Fibroblast of pulmonary artery (primary cell): ENCODE results near the gene A2M.

Experiments
- DNase-seq: peaks from one replicate; pipeline ENCODE4 v3.0.0-alpha.2; 2010; ENCODE audit warnings: low read depth
- H3K4me3 ChIP-seq: replicated peaks from 2 replicates; pipeline ENCODE4 v1.5.1; 2011; ENCODE audit warnings: low read depth, mild to moderate bottlenecking, control low read depth, low read length, moderate library complexity
- CTCF ChIP-seq: IDR thresholded peaks from 2 replicates; pipeline ENCODE4 v1.5.1; 2011; ENCODE audit warnings: mild to moderate bottlenecking, control low read depth, low read length, inconsistent platforms; ENCODE audit errors: missing control alignments

Gene A2M

GRCh38 chr12:9073076-9073475, 42.6 kb downstream of the A2M start:
- no peak overlapping the region for H3K4me3 ChIP-seq

GRCh38 chr12:9072481-9073038, 43.2 kb downstream of the A2M start:
- no peak for DNase-seq
- H3K4me3 ChIP-seq, result no peak overlapping the region
- no peak for TF ChIP-seq CTCF

More at GRCh38 chr12:9073076-9073475, 42.6 kb downstream of the A2M start:
- TF ChIP-seq CTCF, result no peak
- DNase-seq, result no peak

GRCh38 chr12:9071969-9072368, 43.8 kb downstream of the A2M start:
- no peak for DNase-seq
- TF ChIP-seq CTCF, result no peak
- H3K4me3 ChIP-seq, result no peak overlapping the region

- no peak for DNase-seq
- no peak overlapping the region for H3K4me3 ChIP-seq
- no peak for TF ChIP-seq CTCF
These were observed 44.2 kb downstream of the A2M start for GRCh38 chr12:9071518-9071917.

GRCh38 chr12:9070351-9070750, 45.4 kb downstream of the A2M start:
- no peak for TF ChIP-seq CTCF
- DNase-seq, result no peak
- H3K4me3 ChIP-seq, result no peak overlapping the region

- DNase-seq, result no peak
- no peak overlapping the region for H3K4me3 ChIP-seq
- TF ChIP-seq CTCF, result no peak
These were observed 47.1 kb downstream of the A2M start for GRCh38 chr12:9068600-9068999.

GRCh38 chr12:9068086-9068485, 47.6 kb downstream of the A2M start:
- H3K4me3 ChIP-seq, result no peak overlapping the region
- no peak for DNase-seq
- no peak for TF ChIP-seq CTCF
